ENCODE measurements around the gene SECISBP2.

- no peak for TF ChIP-seq WT1 (tag by site-specific recombination; IDR thresholded peaks at IDR 0.05)
- no peak for TF ChIP-seq ZNF302 (tag by site-specific recombination; IDR thresholded peaks at IDR 0.05; ENCODE audit: low read depth)
- no peak for TF ChIP-seq CTCF (tag by site-specific recombination; IDR thresholded peaks at IDR 0.05)
- no peak for TF ChIP-seq PRDM4 (tag by site-specific recombination; IDR thresholded peaks at IDR 0.05)
- TF ChIP-seq ZNF404 (tag by site-specific recombination; IDR thresholded peaks at IDR 0.05): no peak
- TF ChIP-seq, protein P1, sequence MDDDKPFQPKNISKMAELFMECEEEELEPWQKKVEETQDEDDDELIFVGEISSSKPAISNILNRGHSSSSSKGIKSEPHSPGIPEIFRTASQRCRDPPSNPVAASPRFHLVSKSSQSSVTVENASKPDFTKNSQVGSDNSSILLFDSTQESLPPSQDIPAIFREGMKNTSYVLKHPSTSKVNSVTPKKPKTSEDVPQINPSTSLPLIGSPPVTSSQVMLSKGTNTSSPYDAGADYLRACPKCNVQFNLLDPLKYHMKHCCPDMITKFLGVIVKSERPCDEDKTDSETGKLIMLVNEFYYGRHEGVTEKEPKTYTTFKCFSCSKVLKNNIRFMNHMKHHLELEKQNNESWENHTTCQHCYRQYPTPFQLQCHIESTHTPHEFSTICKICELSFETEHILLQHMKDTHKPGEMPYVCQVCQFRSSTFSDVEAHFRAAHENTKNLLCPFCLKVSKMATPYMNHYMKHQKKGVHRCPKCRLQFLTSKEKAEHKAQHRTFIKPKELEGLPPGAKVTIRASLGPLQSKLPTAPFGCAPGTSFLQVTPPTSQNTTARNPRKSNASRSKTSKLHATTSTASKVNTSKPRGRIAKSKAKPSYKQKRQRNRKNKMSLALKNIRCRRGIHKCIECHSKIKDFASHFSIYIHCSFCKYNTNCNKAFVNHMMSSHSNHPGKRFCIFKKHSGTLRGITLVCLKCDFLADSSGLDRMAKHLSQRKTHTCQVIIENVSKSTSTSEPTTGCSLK (tag by site-specific recombination; IDR thresholded peaks at IDR 0.05): no peak
- TF ChIP-seq, protein P2, sequence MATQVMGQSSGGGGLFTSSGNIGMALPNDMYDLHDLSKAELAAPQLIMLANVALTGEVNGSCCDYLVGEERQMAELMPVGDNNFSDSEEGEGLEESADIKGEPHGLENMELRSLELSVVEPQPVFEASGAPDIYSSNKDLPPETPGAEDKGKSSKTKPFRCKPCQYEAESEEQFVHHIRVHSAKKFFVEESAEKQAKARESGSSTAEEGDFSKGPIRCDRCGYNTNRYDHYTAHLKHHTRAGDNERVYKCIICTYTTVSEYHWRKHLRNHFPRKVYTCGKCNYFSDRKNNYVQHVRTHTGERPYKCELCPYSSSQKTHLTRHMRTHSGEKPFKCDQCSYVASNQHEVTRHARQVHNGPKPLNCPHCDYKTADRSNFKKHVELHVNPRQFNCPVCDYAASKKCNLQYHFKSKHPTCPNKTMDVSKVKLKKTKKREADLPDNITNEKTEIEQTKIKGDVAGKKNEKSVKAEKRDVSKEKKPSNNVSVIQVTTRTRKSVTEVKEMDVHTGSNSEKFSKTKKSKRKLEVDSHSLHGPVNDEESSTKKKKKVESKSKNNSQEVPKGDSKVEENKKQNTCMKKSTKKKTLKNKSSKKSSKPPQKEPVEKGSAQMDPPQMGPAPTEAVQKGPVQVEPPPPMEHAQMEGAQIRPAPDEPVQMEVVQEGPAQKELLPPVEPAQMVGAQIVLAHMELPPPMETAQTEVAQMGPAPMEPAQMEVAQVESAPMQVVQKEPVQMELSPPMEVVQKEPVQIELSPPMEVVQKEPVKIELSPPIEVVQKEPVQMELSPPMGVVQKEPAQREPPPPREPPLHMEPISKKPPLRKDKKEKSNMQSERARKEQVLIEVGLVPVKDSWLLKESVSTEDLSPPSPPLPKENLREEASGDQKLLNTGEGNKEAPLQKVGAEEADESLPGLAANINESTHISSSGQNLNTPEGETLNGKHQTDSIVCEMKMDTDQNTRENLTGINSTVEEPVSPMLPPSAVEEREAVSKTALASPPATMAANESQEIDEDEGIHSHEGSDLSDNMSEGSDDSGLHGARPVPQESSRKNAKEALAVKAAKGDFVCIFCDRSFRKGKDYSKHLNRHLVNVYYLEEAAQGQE (tag by site-specific recombination; IDR thresholded peaks at IDR 0.05): no peak
- no peak for TF ChIP-seq ZNF274 (IDR thresholded peaks at IDR 0.05; ENCODE audit: low read length)
- no peak for TF ChIP-seq ZNF274 (tag by site-specific recombination; IDR thresholded peaks at IDR 0.05; ENCODE audit: borderline replicate concordance)
- no peak for TF ChIP-seq ZNF335 (tag by site-specific recombination; conservative IDR thresholded peaks at IDR 0.05)
- TF ChIP-seq PRDM1 (tag by site-specific recombination; IDR thresholded peaks at IDR 0.05): no peak
- no peak for TF ChIP-seq MYNN (tag by site-specific recombination; IDR thresholded peaks at IDR 0.05; ENCODE audit: borderline replicate concordance)
Observed at GRCh38 chr9:89394412-89394811, 76.1 kb downstream of the SECISBP2 start.
